GM21619 (cell line): Measurements from ENCODE around the gene POU6F2.
"Not testable (repeated sequence)": the region's sequence is repeated elsewhere in the genome, so short reads cannot be mapped to it uniquely, and the experiment has no call there.

Experiments used
- ATAC-seq: cut with Tn5 transposase; IDR thresholded peaks from one replicate; pipeline ENCODE4 v1.9.1; 2021; ENCODE audit not compliant: unreplicated experiment

The POU6F2 gene

GRCh38 chr7:39184391-39184790 is 206.7 kb downstream of the POU6F2 start:
- ATAC-seq, result no peak

DNA sequence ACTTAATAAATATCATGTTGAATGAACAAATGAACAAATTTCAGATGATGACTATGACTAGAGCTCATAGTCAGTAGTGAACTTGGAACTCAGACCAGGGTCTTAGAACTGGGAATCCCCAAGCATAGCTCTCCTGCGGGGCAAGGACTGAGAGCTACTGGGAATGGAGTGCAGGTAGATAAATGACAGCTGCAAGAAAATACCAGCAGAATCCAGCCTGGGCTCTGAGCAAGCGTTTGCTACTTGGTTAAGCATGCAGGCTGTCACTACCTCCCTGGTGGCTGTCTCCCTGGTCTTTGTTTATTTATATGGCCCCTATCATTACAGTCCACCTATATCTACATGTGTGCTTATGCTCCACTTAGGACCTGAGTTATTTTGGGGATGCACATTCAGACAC is 208.4 kb downstream of the POU6F2 start:
- ATAC-seq, result no peak

- ATAC-seq, result no peak
Measured at GRCh38 chr7:39186671-39187070, 209.0 kb downstream of the POU6F2 start.

DNA sequence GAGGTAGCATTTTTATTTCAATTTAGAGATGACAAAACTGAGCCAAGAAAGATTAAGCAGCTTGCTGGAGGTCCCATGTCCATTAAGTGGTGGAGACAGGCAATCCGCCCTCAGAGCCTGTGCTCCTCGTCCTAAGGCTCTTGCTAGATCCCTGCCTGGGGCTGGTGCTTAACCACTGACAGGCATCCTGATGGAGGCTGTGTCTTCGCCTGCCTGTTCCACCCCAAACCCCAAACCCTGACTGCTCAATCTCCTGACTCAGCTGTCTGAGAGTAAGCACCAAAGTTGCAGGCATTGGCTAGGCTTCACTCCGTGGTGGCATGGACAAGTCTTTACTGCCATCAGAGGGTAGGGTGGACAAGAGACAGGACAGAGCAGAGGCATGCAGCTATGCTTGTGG is 209.4 kb downstream of the POU6F2 start:
- ATAC-seq, result no peak

DNA sequence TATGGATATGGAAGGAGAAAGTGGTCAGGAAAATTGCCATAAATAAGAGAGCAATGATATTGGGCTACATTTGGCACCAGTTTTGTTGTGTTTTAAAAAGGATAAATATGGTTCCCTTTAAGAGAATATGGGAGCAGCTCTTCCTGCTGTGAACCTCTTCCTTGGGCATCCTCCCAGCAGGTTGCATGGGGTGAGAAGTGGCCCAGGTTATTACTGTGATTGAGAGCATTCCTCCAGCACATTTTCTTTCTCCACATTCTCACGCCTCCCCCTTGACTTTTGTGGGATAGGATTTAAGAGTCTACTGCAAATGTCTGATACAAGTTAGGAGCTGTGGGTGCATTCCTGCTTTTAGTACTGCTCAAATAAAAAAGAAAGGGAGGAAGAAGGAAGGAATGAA is 214.8 kb downstream of the POU6F2 start:
- no peak for ATAC-seq

GRCh38 chr7:39194388-39194787 is 216.7 kb downstream of the POU6F2 start:
- not testable (repeated sequence) for ATAC-seq

DNA sequence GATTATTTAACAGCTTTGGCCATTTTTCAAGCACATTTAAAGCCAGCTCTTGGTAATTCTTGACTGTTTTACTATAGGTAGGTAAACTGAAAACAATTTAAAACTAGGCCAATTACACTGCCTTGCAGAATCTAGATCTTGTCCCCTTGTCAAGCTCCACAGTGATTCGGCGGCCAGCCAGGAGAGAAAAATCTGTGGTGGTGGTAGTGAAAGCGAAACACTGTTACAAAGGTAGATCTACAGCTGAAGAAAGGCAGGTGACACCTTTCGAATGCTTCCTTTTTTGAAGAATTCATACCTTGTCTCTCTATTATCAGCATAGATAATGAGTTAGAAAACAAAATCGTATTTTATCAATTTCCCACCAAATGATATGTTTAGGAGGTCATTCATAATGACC is 218.3 kb downstream of the POU6F2 start:
- no peak for ATAC-seq

DNA sequence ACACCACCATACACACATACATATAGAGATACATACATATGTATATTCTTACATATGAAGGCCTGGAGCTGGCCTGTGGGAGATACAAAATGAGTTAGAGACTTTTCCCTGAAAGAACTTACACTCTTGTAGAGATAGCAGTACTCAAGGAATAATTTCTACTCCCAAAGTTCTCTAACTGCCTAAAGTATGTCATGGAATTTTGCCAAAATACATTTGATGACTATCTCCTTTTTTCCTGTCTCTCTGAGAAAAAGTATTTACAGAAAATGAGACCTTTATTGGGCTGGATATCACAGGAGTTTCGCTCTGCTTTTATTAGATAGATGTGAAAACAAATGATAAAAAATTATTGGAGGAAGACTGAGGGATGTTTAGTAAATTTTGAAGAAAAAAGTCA is 220.1 kb downstream of the POU6F2 start:
- no peak for ATAC-seq

- no peak for ATAC-seq
Measured at GRCh38 chr7:39198556-39198955, 220.8 kb downstream of the POU6F2 start.

DNA sequence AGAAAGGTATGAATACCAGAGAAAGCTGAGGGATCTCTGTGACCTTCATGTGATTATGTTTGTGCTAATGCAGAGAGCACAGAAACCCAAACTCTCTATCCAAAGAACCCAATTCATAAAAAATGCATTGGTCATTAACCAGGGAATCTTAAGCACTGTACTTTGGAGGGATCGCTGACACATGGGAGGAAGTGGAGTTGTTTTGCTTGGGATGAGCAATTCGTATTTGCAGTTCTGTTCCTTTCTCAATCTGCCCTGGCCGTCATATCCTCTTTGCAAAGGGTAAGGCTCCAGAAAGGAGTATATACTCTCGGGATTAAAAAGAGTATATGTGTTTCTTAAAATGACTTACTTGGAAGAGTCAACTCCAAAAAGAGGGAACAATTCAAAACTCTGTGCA is 221.3 kb downstream of the POU6F2 start:
- no peak for ATAC-seq

GRCh38 chr7:39199951-39200350 is 222.2 kb downstream of the POU6F2 start:
- ATAC-seq, result no peak

GRCh38 chr7:39202041-39202440 is 224.3 kb downstream of the POU6F2 start:
- no peak for ATAC-seq

- ATAC-seq, result no peak
Measured at GRCh38 chr7:39210362-39210761, 232.7 kb downstream of the POU6F2 start.

GRCh38 chr7:39211581-39211980 is 233.9 kb downstream of the POU6F2 start:
- no peak for ATAC-seq

DNA sequence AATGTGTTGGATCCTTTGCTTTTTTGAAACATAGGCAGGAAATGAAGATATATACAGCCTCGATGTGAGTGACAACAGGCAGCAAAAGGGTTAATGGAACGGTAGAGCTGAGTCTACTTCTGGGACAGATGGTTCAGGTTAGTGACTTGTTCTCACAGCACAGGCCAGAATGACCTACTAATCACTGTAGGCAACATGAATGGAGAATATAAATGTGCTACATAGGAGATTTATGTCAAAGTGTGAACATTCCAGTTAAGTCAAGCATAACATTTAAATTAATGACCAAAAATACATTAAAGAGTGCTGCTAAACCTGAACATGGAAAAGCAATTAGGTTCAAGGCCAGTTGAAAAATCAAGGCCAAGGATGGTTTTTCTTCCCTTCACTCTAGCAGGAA is 235.2 kb downstream of the POU6F2 start:
- ATAC-seq, result no peak

DNA sequence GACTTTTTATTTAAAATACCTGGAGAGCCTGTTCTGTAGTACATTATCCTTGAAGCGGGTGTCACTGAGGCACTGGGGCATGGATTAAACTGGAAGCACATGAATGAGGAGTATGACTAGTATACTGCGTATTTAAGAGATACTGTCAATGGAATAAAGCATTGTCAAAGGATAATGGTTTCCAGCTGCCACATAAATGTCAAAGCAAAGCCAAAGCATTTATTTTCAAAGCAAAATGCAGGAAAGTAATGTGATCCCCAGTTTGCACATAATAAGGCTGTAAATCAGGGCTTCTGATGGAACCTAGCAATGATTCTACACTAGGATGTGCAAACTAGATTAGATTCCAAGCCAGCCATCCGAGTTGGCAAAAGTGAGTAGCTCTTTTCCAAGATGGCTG is 240.1 kb downstream of the POU6F2 start:
- no peak for ATAC-seq

DNA sequence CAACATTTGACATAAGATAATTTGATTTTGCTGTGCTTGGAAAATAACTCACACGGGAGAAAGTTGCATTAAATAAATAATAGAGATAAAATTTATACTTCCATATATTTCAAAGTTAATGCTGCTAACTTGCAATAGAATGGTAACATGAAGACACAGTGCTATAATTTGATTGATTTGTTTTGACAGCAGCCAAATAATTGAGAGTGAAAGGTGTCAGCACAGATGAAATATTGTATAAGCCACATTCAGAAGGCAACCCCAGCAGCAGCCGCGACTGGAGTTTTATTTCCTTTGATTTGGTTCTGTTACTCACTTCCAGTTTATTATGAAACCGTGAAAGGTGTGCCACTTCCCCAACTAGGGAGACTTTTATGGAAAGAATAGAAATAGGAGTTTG is 242.2 kb downstream of the POU6F2 start:
- ATAC-seq, result no peak

DNA sequence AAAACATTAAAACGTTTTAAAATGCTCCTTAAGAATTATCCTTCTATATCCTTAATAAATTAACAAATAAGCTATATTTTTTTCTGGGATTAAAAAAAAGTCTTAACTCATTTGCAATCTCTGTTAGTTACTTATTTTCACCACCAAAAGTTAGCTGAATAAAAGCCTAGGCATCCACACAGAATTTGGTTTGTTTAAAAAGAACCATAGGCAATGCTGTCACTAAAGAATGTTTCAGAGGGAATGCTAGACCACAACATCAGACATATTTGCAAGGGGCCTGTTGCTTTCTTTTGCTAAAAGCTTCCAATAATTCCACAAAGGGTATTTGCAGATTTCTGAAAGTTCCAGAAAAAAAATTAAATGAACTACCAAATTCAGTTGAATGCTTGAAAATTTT is 244.2 kb downstream of the POU6F2 start:
- no peak for ATAC-seq

DNA sequence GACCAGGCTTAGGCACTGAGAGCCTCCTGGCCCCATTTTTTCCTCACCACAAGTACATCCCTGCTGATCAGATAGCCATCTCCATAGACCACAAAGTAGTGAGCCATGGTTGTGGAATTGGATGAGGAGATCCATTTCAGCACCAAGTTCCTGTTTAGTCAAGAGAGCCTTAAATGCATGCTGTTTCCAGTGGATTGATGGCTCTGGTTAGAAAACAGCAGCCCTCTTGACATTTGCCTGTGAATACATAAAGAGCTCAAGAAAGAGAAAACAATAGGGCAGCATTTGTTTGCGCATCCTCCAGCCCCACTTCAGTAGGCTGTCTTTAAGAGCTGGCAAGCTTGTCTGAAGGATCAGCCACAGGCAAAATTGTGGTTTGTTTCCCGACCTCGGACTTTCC is 251.2 kb downstream of the POU6F2 start:
- no peak for ATAC-seq

DNA sequence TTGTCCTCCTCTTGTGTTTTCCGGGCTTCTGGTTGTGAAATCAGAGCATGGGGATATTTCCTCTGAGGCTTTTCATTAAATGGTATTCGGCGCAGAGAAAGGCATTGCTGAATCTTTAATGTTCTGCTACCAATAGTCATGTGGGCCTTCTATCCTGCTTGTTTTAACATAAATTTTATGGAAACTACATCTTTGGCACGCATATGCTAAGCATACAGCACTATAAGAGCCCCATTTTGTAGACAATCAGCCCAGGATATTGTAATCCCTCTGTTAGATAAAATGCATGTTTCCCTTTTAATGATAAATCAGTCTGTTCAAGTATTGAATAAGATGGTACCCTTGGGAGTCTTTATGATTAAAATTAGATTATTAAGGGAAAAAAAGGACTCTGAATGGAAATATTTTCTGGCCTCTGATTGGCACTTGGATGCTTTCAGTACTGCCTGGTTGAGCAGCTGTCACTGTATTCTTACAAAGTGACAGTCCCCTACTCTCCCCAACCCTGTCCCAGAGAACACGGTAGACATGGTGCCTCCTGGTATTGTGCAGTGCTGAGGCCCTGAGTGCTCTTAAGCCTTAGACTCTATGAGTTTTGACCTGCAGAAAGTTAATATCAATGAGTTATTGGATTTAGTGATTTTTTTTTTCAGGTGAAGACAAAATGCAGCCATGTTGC is 256.3 kb downstream of the POU6F2 start:
- ATAC-seq, result no peak

DNA sequence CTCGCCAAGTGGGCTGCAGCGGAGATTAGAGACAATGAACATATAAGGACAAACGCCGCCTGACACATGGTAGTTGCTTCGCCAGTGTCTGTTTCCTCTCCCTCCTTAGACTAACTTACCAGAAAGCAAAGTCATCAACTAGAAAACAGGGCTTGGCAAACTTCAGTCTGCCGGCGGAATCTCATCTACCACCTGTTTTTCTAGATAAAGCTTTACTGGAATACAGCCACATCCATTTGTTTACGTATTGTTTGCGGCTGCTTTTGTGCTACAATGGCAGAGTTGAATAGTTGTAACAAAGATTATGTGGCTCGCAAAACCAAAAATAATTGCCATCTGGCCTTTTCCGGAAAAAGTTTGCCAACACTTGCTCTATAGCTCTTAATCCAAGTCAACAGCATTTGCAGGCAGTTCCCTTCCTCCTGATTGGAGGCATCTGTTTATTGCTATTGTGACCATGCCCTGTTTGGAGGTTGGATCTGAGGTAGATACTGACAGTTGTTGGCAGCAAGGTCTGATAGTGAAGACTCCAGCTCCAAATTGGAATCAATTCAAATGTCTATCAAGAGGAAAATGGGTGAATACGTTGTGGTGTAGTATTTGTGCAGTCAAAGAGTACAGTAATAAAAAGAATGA is 260.6 kb downstream of the POU6F2 start:
- no peak for ATAC-seq

GRCh38 chr7:39240864-39241263 is 263.2 kb downstream of the POU6F2 start:
- no peak for ATAC-seq

DNA sequence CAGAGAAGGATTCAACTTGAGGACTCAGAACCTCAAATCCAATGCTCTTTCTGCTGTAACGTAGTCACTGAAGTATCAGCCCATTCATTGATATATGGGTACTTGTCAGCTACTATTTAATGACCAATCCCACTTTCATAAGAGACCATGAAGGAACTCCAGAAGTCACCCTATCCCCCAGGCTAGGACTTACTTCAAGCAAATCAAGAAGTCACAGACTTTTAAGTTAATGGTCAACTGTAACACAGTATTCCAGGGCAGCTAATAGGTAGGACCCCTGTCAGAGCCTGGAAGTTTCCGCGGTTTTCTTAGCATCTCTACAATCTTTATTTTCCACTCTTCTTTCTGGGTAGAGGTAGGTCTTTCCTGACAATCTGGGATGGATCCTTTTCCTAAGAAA is 269.9 kb downstream of the POU6F2 start:
- ATAC-seq, result no peak
